Right forelimb (tissue), 1 donor: ENCODE results near the gene VAC14.

ENCODE experiments used
- DNase-seq: peaks from one replicate; pipeline ENCODE4 v3.0.0-alpha.2; 2018

The VAC14 gene

DNA sequence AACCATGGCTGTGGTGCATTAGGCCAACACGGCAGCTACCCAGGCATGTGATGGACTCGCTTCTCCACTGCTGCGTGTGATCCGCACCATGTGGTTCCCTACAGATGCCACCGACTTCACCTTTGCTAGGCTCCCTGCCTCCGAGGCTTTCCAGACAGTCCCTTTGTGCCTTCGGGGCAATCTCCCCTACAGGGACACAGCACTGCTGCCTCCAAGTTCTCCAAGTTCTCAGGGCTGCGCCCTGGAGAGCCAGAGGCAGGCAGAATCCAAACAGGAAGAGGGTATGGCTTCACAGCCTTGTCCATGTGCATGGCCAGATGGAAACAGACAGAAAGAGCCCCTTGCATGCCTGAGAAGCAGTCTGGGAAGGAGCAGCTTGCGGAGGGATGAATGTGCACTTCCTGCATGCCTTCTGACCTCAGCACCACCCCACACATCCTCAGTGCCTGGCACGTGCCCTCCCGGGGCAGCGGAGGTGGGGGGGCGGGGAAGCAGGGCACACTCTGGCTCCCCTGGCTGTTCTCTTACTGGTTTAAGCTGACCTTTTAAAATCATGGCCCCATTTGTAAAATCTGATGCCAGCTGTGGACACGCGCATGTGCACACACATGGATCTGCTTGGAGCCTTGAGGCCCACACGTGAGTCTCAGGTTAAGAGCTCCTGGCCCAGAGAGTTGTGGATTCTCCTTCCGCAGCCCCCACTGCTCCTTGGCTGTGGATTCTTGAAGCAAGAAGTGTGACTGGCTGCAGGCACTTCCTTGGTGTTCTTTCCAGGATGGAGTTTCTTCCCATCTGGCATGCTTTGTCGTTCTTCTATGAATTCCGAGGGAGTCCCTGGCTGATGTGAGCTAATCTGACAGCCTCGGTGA, 59.8 kb downstream of the VAC14 start:
- DNase-seq: no peak

DNA sequence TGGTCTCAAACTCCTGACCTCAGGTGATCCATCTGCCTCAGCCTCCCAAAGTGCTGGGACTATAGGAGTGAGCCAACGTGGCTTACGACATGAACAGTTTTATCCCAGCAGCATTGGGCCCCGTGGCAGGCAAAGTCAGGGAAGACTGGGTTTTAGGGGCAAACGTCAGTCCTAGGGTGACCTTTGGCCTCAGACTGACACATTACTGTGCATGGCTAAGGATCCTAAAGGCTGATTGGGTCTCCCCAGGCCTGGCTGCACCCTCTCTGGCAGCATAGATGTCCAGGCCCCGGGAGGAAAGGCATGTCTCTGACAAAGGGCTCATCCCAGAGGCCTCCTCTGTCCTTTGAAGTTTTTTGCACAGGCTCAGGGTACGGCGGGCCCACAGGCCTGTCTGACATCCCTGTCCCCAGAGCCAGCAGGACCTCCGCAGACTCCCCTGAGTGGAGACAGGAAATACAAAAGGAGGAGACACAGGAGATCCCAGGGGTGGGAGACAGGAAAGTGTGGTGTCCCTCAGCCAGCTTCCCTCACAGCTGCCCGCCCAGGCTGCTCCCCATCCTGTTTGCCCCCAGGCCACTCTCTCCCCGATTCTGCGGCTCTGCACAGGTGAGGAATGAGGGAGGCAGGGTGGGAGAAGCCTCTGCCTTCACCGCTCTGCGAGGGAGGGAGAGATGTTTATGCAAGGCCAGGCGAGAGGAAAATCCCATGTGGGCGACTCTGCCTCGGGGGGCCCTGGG, 60.6 kb downstream of the VAC14 start:
- DNase-seq: no peak

DNA sequence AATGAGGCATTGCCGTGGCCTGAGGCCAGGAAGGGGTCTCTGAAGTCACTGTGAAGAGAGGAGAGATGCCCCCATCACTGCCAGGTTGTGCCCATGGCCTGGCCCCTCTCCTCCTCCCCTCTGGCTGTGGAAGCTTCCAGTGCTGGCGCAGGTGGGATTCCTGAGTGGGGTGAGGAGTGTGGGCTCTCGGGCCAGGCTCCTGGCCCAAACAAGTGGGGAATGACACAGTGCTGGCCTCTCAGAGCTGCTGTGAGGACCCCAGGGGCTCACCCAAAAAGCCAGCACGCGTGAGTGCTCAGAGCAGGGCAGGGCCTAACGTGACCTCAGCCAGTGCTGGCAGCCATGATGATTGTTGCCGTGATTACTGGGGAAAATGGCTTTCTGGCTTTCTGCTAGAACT, 61.6 kb downstream of the VAC14 start:
- DNase-seq: no peak

DNA sequence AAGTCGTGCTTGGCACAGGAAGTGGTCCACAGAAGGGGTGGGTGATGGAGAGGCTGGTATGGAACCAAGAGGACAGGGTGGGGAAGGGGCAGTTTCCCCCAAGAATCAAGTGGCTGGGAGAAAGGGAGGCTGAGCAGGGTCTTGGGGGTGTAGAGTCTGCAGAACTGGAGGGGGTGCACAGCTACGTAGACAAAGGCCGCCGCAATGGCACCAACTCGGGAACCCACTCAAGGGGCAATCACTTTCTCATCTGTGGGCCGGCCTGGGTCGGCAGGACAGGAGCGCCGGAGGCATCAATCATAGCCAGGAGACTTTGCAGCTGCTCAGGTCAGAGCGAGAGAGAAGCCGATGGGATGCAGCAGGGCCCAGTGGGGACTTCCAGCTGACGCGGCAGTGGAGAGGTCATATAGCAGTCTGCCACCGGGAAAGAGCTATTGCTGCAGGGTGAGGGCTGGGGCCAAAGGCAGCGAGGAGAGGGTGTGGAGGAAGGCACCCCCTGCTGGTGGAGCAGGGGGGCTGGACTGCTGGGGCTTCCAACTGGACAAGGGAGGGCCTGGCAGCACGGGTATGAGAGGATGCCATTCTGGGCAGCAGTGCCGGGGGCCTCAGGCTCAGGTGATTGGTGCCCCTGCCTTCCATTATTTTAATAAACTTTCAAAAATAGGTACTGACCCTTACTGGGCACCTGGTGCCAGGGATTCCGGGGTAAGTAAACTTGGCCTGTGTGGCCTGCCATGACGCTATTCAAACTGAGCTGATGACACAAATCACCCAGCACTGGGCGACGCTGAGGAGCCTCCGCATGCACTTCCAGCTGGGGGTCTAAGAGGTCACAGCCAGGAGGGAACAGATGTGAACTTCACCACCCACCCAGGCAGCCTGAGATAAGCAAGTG, 62.6 kb downstream of the VAC14 start:
- peak; percentile 72 for DNase-seq

DNA sequence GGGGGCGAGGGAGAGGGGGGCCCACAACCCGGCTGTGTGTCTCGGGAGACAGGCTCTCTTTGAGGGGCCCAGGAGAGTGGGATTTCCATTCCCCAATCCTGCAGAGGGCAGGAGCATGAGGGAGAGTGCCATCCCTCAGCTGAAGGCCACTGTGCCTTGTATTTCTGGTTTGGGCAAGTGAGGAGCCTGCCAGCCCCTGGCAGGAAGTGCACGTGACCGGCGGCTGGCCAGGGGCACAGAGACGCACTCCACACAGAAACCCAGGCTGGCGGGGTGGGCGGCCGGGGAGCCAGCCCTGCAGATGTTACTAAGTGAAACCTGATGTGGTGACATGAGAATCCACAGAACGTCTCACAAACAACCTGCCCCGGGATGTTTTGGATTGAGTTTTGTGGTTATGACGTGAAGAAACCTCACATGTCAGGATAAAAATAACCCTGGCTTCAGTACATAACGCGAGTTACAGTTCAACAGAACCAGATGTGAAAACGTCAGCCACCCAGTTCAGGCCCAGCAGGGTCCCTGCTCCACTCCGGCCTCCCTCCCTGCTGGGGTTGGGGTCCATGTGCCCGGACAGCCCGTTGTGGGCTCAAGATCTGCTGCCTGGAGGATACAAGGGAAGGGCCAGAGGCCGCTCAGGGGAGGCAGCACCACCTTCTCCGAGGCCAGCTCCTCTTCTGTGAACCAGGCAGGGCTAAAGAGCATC, 63.4 kb downstream of the VAC14 start:
- peak; percentile 87 for DNase-seq

DNA sequence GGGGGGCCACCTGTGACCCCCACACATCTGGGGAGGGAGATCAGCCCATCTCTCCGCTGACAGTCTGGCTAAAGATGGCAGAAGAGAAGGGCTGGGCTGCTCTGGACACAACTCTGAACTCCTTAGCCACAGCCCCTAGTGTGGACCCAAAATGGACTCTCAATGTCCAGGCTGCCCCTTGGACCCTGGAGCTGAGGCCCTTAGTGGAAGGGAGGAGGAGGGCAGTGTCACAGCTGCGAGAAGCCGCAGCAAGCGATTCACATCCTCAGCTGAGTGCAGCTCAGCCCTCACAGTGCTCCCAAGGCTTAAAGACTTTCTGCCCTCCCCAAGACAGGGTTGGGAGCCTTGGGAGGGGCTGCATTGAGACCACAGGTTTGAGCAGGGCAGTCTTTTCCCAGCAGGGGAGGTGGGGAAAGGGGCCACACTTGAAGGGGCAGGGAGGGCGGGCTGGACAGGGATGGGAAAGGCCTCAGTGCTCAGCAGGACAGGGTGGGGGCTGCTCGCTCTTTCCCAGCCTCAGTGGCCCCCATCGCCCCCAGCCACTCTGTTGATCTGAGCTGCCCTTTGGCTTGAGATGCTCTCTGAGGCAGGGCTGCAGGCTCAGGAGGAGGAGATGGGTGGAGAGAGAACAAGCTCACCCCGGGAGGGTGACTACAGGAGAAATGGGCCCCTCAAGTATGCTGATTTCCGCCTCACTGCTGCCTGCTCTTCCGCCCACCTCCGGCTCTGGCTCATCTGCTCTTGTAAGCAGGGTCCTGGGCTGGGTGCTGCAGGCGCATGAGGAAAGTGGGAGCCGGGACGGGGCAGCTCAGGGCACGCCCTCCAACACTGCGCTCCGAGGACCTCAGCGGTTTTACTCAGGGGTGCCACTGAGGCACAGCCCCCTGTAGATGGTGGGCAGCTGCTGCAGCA, 64.2 kb downstream of the VAC14 start:
- DNase-seq: no peak

DNA sequence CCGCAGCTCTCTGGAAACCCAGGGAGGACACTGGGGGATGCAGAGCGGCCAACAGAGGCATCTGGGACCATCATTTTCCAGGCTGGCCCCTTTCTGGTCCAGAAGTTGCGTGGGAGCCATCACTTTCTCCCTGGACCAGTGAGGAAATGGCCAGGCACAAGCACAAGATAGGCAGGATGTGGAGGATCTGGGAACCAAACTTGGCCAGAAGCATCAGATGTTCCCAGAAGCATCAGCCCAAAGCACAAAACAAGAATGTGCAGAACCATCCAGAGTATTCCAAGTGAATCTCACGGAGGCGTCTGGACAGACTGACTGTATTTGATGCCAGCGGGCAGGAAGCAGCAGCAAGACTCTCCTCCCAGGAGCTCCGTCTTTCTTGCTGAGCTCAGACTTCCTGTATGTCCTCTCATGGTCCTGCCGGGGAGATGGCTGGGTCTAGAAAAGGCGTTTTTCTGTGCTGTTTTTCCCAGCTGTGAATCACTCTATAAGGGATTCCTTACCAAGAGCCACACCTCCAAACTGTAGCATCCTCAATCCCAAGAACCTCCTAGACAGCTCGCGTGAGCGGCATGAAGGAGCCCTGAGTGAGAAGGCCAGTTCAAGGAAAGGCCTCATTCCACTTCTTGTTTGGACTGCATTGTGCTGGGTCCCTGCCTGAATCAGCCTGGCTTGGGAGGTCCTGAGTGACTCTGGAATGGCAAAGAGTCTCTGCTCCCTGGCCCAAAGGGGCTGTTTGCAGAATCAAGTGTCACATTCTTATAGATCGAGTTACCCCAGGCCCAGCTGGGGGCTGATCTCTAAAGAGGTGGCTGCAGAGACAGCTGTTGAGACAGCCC, 65.6 kb downstream of the VAC14 start:
- peak; percentile 72 for DNase-seq

DNA sequence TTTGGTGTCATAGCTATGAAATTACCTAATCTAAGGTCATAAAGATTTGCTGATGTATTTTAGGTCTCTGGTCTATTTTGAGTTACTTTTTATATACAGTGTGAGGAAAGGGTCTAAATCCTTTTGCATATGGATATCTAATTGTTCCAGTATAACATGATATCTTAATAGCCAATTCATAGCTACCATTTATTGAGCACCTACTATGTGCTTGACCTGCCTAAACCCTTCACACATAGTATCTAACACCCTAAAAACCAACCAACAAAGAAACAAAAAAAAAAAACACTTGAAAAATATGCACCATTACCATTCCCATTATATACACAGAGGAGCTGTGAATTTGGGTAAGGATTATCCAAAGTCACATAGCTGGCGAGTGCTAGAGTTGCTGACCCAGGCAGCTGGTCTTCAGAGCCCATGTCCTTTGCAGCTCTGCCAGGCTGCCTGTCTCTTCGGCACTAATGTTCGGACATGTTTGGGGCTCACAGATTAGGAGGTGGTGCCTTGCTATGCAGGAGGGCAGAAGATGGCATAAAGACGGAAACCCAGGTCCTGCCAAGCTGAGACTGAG, 66.3 kb downstream of the VAC14 start:
- no peak for DNase-seq

DNA sequence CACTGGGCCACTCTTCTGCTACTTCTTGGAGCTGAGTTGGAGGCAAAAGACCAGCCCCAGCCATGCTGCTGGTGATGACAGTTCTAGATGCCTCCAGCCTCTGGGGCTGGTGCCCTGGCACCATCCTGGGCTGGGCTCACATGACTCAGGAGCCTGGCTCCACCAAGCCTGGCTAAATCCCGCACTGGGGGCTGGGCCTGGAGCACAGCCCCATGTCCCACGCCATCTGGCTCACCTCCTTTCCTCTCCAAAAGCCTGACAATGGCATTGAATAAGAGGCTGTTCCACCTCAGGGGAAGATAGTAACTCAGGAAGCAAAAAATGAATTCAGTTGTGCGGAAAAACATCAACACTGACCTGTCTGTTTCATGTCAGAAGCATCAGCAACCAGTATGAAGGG, 70.0 kb downstream of the VAC14 start:
- no peak for DNase-seq

DNA sequence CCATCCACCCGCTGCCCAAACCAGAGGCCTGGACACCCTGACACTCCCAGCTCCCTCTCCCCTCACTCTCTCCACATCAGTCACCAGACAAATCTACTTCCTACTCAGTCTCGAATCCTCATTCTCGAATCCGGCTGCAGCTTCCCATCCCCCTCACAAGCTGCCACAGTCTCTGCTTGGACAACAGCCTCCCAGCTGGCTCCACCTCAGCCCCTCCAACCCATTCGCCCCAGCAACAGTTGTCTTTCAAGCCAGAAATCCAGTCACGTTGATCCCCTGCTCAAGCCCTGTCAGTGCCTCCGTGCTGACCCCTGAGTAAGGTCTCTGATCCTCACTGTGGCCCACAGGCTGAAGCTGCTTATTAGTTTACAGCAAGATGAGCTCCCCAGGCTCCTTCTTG, 70.9 kb downstream of the VAC14 start:
- no peak for DNase-seq

DNA sequence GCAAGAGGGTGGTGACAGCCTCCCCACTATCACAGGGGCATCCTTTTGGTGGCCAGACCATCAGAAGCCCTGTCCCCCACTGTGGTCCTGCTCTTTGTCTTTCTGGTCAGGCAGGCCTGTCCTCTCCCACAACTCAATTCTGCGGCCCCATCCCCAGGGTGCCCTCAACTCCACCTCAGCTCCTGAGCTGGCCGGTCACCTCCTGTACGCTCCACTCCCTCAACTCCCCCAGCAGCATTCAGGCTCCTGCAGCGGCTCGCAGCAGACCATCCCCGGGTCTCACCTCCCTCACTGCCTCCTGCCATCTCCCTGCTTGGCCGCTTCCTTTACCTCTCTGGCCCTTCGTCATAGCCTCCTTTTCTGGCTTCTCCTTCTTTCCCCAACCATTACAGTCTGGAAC, 71.7 kb downstream of the VAC14 start:
- DNase-seq: no peak

DNA sequence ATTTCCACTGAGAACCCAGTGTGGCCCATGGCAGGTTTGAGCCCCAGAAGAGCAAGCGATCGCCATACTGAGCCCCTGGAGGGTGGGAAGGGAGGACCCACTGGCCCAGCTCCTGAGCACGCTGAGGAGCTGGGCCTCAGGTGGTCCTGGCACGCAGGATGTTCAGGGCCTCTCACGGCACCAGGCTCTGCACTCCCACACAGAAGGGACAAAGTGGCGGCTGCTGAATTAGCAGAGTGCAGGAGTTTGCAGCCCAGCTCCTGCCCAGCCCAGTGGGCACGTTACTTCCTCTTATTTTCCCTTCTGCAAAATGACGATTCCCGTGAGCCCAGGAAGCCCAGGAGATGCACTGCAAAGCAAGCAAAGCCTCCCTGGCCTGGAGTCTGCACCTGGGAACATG, 72.8 kb downstream of the VAC14 start:
- no peak for DNase-seq

DNA sequence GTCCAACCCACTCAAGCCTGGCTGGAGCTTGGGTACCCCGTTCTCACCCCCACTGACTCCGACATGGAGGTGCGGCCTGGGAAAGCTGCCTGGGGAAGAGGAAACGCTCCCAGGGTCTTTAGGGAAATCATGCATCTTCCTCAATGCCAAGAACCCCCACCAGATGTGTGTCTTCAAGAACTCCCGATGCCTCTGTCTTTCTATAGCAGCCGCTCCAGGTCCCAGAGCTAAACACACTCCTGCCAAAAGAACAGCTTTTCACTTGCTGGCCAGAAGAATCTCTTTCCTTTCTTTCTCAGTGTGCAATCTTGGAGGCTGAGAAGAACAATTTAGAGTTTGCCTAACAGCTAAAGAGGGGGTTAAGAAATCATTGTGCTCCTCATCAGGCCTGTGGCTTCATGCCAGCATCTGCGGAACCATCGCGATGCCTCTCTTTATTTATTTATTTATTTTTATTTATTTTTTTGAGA, 74.0 kb downstream of the VAC14 start:
- peak; percentile 82 for DNase-seq

DNA sequence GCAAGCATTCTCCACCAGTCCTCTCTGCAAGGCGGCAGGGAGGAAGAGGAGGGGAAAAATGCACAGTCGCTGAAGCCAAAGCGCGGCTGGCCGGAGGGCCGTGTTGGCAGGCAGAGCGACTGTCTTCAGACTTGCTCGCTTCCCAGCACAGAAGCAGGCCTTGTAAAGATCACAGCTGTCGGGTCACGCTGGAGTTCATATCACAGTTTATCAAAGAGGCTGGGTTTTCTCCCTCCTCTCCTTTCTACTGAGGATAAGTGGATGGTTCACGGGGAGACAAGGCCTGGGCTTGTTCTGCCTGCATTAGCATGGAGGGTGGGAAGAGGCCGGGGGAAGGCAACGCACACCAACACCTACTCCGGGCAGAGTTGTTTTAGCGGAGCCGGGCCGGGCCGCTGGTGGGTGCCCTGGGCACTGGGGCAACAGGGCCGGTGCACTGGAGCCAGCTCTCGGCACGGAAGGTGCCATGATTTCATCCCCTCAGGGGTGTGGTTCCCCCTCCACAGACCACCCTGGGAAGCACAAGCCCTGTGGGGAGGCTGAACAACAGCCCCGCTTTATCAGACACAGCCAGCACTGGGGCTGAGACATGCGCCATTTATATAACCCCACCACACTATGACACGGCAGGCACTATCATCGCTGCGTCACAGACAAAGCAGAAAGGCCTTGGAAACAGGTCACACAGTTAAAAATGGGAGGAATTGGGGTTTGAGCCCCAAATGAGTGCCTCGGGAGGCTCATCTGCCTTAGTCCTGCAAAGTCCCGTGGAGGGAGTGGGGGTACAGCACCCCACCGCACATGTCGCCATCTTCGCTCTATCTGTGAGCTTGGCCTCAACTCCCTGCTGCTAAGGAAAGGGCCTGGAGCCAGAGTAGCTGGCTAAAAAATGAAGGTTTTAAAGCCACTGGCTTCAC, 74.8 kb downstream of the VAC14 start:
- DNase-seq: peak; percentile 85

DNA sequence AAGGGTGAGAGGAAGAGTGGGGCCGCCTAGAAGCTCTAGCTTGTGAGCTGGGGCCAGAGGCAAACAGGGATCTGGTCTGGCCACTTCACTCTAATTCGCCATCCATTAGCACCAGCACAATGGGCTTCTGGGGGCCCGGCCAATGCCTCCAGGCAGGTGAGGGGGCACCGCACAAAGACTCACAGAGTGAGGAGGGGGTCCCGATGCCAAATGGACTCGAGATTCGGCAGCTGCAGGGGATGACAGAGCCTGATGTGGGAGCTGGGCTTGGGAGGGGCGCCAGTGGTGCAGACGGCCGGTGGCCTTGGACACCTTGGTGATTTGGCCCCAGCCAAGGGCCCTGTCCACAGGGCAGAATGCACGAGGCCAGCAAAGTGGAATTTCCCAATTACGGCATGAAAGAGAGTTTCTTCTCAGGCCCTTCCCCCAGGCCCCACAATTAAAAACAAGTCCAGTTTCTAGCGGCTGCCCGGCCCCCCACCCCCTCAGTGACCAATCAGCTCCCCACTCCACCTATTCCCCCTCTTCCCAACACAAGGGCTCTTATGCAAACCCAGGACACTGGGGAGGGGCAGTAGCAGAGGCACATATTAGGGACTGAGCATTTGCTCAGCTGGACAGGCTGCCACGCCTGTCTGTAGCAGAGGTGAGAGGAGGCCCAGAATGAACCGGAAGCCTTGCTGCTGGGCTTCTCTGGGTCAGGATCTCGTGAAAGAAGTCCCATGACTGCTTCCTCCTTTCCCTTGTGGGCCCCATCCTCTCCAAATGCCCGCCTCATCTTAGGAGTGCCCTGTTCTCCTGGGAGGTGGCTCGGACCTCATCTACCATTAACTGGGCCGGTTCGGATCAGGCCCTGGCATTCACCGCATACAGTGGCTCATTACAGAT, 75.7 kb downstream of the VAC14 start:
- peak; percentile 73 for DNase-seq

DNA sequence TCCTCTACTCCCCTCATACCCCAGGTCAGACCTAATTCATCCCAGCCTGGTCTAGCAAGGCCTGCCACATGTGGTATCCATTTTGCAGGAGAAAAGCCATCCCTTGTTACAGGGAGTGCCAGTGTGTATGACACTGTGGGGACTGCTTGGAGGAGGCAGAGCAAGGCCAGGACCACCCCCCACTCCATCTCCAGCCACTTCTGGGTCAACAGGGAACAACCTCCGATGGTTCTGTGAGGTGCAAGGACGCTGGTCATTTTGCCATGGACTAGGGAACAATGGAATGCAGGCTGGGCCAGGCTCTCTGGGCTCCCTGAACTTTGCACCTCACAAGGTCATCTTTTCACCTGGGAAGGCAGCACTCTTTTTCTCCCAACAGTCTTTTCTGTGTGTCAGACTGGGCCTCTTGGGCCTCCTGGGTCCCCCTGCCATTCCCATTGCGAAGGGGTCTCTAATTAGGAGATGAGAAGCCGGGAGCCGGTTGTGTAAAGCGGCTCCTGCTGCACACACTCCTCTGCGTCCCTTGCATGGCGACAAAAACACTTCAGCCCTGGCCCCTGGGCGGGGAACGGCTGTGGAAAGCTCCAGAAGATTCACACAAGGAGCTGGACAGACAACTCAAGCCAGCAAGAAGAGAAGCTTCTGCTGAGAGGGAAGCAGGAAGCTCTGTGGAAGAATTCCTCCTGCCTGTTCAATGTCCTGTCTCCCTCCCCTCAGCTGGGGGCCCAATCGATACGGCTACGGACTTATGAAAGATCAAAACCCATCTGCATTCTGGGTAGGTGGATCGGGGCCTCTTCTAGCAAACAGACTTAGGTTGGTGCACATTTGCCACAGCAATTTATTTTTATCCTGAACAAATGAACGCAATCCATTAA, 76.6 kb downstream of the VAC14 start:
- no peak for DNase-seq

DNA sequence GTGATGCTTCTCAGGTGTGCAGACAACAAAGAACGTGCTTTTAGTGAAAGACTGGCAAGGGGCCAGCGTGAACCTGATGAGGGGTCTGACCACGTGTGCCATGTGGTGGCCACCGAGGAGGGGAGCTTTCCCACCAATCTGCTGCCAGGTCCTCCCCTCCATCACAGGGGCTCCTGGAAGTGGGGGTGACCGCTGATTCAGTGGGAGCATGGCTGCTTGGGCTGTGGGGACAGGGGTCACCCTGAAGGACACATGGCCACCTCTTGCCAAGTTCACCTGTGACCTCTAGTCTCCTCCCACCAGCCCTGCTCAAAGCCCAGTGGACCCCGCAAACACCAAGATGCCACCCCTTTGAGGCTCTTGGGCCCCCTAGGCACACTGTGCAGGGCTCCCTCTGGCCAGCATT, 77.2 kb downstream of the VAC14 start:
- DNase-seq: no peak
